Epithelial cell of proximal tubule (primary cell): Measurements from ENCODE around the gene SAMSN1. TPM values are rescaled to one million over a fixed set of nuclear protein-coding genes. Genes with fewer than 3 reads are reported as not detected.
"Not testable (repeated sequence)": the region's sequence is repeated elsewhere in the genome, so short reads cannot be mapped to it uniquely, and the experiment has no call there.

Experiments
- DNase-seq: peaks from one replicate; pipeline ENCODE4 v3.0.0-alpha.2; 2011; ENCODE audit warnings: low read depth
- H3K4me3 ChIP-seq: 2 replicates; pipeline ENCODE4 v1.5.1; 2011; ENCODE audit warnings: low read depth, mild to moderate bottlenecking, low read length
- CTCF ChIP-seq: conservative IDR thresholded peaks from 2 replicates; pipeline ENCODE4 v1.5.1; 2012; ENCODE audit warnings: low read depth, mild to moderate bottlenecking, low read length
- total RNA-seq: library from RNA; depleted of rRNA; stranded (reverse); fragments of >200 nt; gene quantifications from 2 replicates; pipeline ENCODE4 v1.2.3, GENCODE V29; 2015

SAMSN1 gene
- total RNA-seq, 1 donor from 2014 or later = not detected

- no peak for DNase-seq
- no peak overlapping the region for H3K4me3 ChIP-seq
- no peak for TF ChIP-seq CTCF
These were observed 46.8 kb downstream of the SAMSN1 start for GRCh38 chr21:14499316-14499715.

GRCh38 chr21:14497825-14498224 is 48.3 kb downstream of the SAMSN1 start:
- TF ChIP-seq CTCF = no peak
- H3K4me3 ChIP-seq = no peak overlapping the region
- no peak for DNase-seq

GRCh38 chr21:14495075-14495474 is 51.0 kb downstream of the SAMSN1 start:
- no peak for TF ChIP-seq CTCF
- DNase-seq = no peak
- H3K4me3 ChIP-seq = no peak overlapping the region

GRCh38 chr21:14494181-14494580 is 51.9 kb downstream of the SAMSN1 start:
- H3K4me3 ChIP-seq, DNase-seq: not testable (repeated sequence)

GRCh38 chr21:14493731-14494130 is 52.4 kb downstream of the SAMSN1 start:
- H3K4me3 ChIP-seq = no peak overlapping the region
- no peak for DNase-seq
- no peak for TF ChIP-seq CTCF

GRCh38 chr21:14492931-14493330 is 53.2 kb downstream of the SAMSN1 start:
- no peak for DNase-seq
- no peak for TF ChIP-seq CTCF
- no peak overlapping the region for H3K4me3 ChIP-seq

GRCh38 chr21:14491269-14491681 is 54.8 kb downstream of the SAMSN1 start:
- DNase-seq = no peak
- H3K4me3 ChIP-seq = no peak overlapping the region
- no peak for TF ChIP-seq CTCF
